GM21423 (cell line): ENCODE measurements around the gene GCH1.
"Not testable (repeated sequence)": the region's sequence is repeated elsewhere in the genome, so short reads cannot be mapped to it uniquely, and the experiment has no call there.

ENCODE experiments used
- ATAC-seq: cut with Tn5 transposase; IDR thresholded peaks from one replicate; pipeline ENCODE4 v1.9.1; 2021; ENCODE audit warnings: mild to moderate bottlenecking, moderate library complexity; ENCODE audit not compliant: unreplicated experiment

The GCH1 gene

DNA sequence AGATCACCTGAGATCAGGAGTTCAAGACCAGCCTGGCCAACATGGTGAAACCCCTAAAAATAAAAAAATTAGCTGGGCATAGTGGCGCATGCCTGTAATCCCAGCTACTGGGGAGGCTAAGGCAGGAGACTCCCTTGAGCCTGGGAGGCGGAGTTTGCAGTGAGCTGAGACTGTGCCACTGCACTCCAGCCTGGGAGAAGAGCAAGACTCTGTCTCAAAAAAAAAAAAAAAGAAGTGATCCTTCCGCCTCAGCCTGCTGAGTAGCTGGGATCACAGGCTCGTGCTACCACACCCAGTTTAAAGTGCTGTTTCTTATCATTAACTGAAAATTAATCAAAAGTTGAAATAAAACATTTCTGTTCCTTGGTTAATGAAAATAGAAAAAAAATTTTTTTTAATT lies 6.3 kb upstream of the GCH1 start:
- ATAC-seq, result not testable (repeated sequence)

DNA sequence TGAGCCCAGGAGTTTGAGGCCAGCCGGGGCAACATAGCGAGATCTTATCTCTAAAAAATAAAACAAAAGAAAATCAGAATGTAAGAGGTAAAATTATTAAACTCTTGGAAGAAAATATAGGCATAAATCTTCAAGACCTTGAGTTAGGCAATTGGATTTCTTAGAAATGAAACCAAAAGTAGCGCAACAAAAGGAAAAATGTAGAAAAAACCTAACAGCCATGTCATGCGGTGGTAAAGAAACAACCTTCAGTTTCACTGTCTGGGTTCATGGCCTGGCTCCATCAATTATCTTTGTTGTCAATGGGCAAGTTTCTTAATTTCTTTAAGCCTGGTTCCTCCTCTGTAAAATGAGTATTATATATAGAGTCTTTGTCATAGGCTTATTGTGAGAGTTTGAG lies 5.6 kb upstream of the GCH1 start:
- ATAC-seq, result peak; percentile 67

DNA sequence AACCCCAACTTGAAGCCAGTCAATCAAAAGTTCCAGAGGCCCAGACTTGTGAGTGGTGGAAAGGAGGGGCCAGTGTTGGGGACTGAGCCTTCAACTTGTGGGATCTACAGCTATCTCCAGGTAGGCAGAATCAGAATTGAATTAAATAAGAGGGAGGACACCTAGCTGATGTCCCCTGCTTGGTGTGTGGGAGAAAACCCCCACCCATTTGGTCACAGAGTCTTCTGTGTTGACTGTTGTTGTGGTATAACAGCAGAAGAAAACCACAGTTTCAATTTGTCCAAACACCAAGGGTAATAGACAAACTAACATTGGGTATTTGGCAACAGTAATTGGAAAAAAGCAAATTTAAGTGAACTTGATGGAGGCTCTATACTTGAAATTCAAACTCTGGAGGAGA lies 3.4 kb upstream of the GCH1 start:
- ATAC-seq, result no peak

- peak; percentile 48 for ATAC-seq
Observed at GRCh38 chr14:54902143-54902520, 494 bp downstream of the GCH1 start.

DNA sequence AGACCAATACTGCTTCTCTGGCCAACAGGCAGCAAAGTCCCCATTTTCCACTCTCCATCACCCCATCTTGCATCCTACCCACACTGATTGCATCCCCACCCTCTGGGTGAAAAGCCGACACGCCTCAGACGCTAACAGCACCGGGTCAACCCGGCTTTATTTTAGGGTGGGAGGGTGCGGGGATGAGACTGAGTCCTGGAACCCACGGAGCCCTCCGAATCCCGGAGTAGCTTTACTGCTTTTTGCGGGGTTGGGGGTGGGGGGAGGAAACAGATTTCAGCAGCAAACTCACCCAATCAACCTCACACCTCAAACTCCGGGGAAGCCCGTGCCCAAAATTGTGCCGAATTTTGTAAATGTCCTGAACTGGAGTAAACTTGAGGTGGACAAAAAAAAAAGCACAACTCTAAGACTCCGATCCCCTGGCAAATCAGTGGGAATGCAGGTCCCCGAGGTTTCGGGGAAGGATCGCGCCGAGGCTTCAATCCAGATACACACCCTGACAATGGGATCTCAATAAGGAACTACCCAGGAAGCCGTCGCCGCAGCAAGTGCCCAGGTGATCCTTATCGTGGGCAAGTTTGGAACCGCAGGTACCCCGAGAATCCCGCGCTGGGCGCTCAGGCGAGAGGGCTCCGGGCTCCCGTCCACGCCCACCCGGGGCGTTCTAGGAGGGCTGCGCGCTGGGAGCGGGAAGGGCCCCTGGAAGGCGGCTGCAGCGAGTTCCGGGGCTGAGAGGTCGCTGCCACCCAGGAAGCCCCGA lies 1.1 kb downstream of the GCH1 start:
- no peak for ATAC-seq

- no peak for ATAC-seq
Observed at GRCh38 chr14:54899573-54899972, 3.1 kb downstream of the GCH1 start.

DNA sequence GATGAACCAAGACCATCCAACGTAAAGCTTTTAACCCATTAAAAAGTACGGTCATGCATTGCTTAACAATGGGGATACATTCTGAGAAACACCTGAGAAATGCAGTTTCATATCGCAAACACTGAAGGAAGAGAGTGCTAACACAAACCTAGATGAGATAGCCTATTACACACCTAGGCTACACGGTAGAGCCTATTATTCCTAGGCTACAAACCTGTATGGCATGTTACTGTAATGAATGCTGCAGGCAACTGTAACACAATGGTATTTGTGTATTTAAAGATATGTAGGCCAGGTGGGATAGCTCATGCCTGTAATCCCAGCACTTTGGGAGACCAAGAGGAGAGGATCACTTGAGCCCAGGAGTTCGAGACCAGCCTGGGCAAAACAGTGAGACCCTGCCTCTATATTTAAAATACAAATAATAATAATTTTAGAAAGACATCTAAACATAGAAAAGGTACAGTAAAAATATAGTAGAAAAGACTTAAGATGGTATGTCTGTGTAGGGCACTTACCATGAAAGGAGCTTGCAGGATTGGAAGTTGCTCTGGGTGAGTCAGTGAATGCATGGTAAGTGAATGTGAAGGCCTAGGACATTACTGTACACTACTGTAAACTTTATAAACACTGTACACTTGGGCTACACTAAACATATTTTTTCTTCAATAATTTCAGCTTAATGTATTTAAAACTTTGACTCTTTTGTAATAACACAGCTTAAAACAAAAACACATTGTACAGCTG lies 4.6 kb downstream of the GCH1 start:
- not testable (repeated sequence) for ATAC-seq

DNA sequence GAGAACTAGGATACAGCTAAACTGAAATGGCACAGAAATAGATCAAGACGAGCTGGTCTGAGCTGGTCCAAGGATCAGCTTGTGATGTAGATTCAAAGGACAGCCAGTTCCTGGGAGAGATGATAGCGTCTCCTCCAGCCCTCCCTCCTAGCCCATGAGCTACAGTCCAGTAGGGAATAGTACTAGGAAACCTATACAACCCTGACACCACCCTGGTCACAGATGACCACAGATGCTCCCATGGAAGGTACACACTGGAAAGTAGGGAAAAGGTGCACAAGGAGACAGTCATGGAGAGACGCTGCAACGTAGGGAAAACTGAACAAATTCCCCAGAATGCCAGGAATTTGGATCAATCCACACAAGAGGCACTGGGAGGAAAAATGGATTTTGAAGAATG lies 6.9 kb downstream of the GCH1 start:
- ATAC-seq, result no peak

- ATAC-seq, result no peak
Observed at GRCh38 chr14:54894995-54895394, 7.6 kb downstream of the GCH1 start.

- ATAC-seq, result no peak
Observed at GRCh38 chr14:54893151-54893760, 9.4 kb downstream of the GCH1 start.

- no peak for ATAC-seq
Observed at GRCh38 chr14:54891471-54892245, 11.0 kb downstream of the GCH1 start.

- peak; percentile 75 for ATAC-seq
Observed at GRCh38 chr14:54890788-54891187, 11.8 kb downstream of the GCH1 start.

- ATAC-seq, result no peak
Observed at GRCh38 chr14:54889919-54890318, 12.7 kb downstream of the GCH1 start.

DNA sequence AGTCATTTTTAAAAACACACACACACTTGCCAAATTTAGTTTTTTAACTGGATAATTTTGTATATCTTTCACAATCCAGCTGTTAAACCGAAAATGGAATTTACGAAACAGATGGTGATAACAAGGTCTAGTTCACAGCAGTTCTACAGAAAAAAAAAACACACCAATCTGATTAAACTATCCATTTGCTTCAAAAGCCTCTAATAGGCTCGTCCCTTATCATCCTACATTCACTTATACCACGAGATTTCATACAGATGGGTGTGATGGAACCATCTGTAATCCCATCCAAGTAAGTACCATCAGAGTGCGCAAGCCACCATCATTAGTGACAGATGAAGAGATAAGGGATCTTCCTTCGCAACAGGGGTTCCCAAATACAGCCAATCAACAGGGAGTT lies 20.1 kb downstream of the GCH1 start:
- ATAC-seq, result no peak

GRCh38 chr14:54881761-54882401 lies 20.7 kb downstream of the GCH1 start:
- ATAC-seq, result peak; percentile 46

DNA sequence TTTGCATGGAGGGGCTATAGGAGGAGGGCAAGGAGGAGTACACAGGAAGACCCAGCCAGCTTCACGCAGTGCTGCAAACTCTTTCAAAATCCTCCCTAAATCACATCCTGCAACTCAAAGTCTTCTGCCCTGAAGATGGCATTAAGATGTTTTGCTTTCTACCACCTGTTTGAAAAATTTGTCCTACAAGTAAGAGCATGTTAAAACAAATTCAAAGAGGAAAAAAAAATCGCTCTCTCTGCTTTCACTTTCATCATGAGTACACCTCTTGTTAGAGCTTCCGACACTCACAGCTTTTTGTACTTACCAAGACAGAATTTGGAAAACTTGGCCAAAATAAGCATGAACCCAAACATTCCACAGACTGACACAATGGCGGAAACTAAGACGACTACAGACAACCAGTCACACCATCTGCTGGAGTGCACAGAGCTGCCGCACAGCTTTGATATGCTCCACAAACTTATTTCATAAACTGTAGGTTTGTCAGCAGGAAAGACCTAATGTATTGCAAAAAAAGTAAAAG lies 21.3 kb downstream of the GCH1 start:
- peak; percentile 60 for ATAC-seq

DNA sequence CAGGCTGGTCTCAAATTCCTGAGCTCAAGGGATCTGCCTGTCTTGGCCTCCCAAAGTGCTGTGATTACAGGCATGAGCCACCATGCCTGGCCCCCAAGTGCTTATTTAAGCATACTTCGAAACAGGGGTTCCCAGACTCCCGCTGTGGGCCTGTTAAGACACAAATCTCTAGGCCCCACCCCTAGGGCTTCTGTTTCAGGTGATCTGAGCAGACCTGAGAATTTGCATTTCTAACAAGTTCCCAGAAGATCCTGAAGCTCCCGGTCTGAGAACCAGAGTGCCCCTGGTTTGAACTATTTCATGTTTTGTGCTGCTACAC lies 25.0 kb downstream of the GCH1 start:
- ATAC-seq, result no peak

DNA sequence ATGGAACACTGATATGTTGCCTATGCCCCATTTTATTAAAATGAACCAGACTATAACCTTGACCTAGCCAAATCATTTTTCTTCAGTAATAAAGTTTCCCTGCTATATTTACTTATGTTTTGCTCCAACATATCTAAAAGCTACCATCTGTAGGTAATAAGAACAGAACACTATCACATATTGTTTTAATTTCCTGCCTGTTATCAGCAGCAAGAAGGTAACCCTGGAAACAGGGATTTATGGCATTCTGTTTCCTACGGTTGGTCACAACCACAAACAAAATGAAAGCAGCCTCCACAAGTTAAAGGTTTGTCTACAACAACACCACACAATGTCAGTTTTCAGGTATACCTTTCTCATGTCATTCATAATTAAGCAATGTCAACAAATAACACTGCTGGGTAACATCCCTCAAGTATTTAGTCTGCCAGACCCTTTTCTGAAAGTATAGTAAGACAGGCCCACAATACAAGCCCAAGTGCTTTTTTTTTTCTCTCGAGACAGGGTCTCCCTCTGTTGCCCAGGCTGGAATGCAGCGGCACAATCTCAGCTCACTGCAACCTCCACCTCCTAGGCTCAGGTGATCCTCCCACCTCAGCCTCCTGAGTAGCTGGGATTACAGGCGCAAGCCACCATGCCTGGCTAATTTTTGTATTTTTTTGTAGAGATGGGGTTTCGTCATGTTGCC lies 25.5 kb downstream of the GCH1 start:
- no peak for ATAC-seq

GRCh38 chr14:54875648-54876047 lies 27.0 kb downstream of the GCH1 start:
- ATAC-seq, result not testable (repeated sequence)
